GM23248 (cell line): ENCODE measurements around the gene COG5. TPM values are rescaled to one million over a fixed set of nuclear protein-coding genes. Genes with fewer than 3 reads are reported as not detected.
"Not testable (repeated sequence)": the region's sequence is repeated elsewhere in the genome, so short reads cannot be mapped to it uniquely, and the experiment has no call there.

Source experiments
- DNase-seq: peaks from one replicate; pipeline ENCODE4 v3.0.0-alpha.2; 2015
- H2AFZ ChIP-seq: fragments of 200-600 bp; sonication (generic); 2 replicates; pipeline ENCODE4 v1.6.1; 2016; ENCODE audit warnings: antibody characterized with exemption
- H3F3A ChIP-seq: fragments of 200-600 bp; sonication (generic); 2 replicates; pipeline ENCODE4 v1.6.1; 2016; ENCODE audit warnings: mild to moderate bottlenecking, antibody characterized with exemption, mixed run types; ENCODE audit not compliant: insufficient read depth
- H3K27ac ChIP-seq: fragments of 200-600 bp; sonication (generic); 2 replicates; pipeline ENCODE4 v1.5.1; 2016; ENCODE audit warnings: mild to moderate bottlenecking
- H3K27me3 ChIP-seq: fragments of 200-600 bp; sonication (generic); replicated peaks from 2 replicates; pipeline ENCODE4 v1.6.1; 2016; ENCODE audit warnings: mild to moderate bottlenecking; ENCODE audit not compliant: insufficient read depth
- H3K36me3 ChIP-seq: fragments of 200-600 bp; sonication (generic); 2 replicates; pipeline ENCODE4 v1.6.1; 2016; ENCODE audit warnings: low read depth, mild to moderate bottlenecking
- H3K4me1 ChIP-seq: fragments of 200-600 bp; sonication (generic); 2 replicates; pipeline ENCODE4 v1.6.1; 2016; ENCODE audit warnings: mild to moderate bottlenecking; ENCODE audit not compliant: insufficient read depth
- H3K4me2 ChIP-seq: fragments of 200-600 bp; sonication (generic); one replicate; pipeline ENCODE4 v1.6.1; 2016; ENCODE audit warnings: mild to moderate bottlenecking; ENCODE audit not compliant: unreplicated experiment
- H3K4me3 ChIP-seq: fragments of 200-600 bp; sonication (generic); 2 replicates; pipeline ENCODE4 v1.5.1; 2016; ENCODE audit warnings: mild to moderate bottlenecking
- H3K79me2 ChIP-seq: fragments of 200-600 bp; sonication (generic); 2 replicates; pipeline ENCODE4 v1.6.1; 2016; ENCODE audit warnings: mild to moderate bottlenecking; ENCODE audit not compliant: insufficient read depth
- H3K9ac ChIP-seq: fragments of 200-600 bp; sonication (generic); 2 replicates; pipeline ENCODE4 v1.6.1; 2016; ENCODE audit warnings: mild to moderate bottlenecking
- H3K9me2 ChIP-seq: fragments of 200-600 bp; sonication (generic); 2 replicates; pipeline ENCODE4 v1.6.1; 2016; ENCODE audit warnings: mixed run types, mild to moderate bottlenecking, moderate library complexity; ENCODE audit not compliant: insufficient read depth
- H3K9me3 ChIP-seq: fragments of 200-600 bp; sonication (generic); one replicate; pipeline ENCODE4 v1.6.1; 2017; ENCODE audit warnings: low read depth
- H4K20me1 ChIP-seq: fragments of 200-600 bp; sonication (generic); 2 replicates; pipeline ENCODE4 v1.6.0; 2016; ENCODE audit not compliant: insufficient read depth
- EZH2 ChIP-seq: fragments of 200-600 bp; sonication (generic); IDR thresholded peaks from 2 replicates; pipeline ENCODE4 v1.6.1; 2018; ENCODE audit warnings: antibody characterized with exemption, mild to moderate bottlenecking; ENCODE audit not compliant: insufficient read depth, poor library complexity, severe bottlenecking
- EZH2phosphoT487 ChIP-seq: fragments of 200-600 bp; sonication (generic); IDR thresholded peaks from 2 replicates; pipeline ENCODE4 v1.6.1; 2018; ENCODE audit warnings: antibody characterized with exemption, moderate library complexity, mild to moderate bottlenecking, low read depth; ENCODE audit not compliant: insufficient read depth
- WGBS, 2 experiments: methylation state at CpG; one replicate each; pipeline ENCODE4 v1.1.6; 2015 to 2017; ENCODE audit warnings: low lambda C conversion rate in 2 of 2, low coverage in 1 of 2; ENCODE audit errors: missing lambda C conversion rate in 2 of 2; 5-methylcytosine and 5-hydroxymethylcytosine counted together
- in situ Hi-C: fragments of 300-500 bp; cut with MboI; formaldehyde crosslinking; loops from 2 replicates; pipeline ENCODE4 v1.15.0; 2020
- polyA plus RNA-seq: library from polyadenylated mRNA; unstranded; fragments of >200 nt; fragmentation: Nextera tagmentation; extraction: Ambion mirVana; gene quantifications from 2 replicates; pipeline ENCODE4 v1.2.1, GENCODE V29; 2016
- total RNA-seq: library from RNA; depleted of rRNA; stranded (reverse); fragments of >200 nt; shearing (Covaris generic); gene quantifications from 2 replicates; pipeline ENCODE4 v1.2.3, GENCODE V29; 2014

COG5 gene
- total and polyA plus RNA-seq, 2 experiments from 2014 or later = 20.7 to 26.0 TPM

- Histone ChIP-seq H4K20me1 (0 out of 2 replicates have a peak, but pooled peaks cover 4% of the 10 kb centered on the region), H3K79me2 (peaks cover 65% of the 10 kb centered on the region), H3K9me2 (no peaks in the 10 kb centered on the region), H3K9ac (no peak overlapping the region), H3K27ac (no peak overlapping the region), H3K27me3 (no peaks in the 10 kb centered on the region), H3K4me2 (no peak overlapping the region), H3K4me3 (no peak overlapping the region), H3K9me3 (no peaks in the 10 kb centered on the region), H3K36me3 (peaks cover 10% of the 10 kb centered on the region), H3F3A (no peaks in the 10 kb centered on the region), H2AFZ (no peak overlapping the region), H3K4me1 (no peaks in the 10 kb centered on the region)
- WGBS, 2 experiments = 77 to 92% methylated on average over 2 of the region's 2 CpGs
- TF ChIP-seq EZH2 = no peak
- TF ChIP-seq EZH2phosphoT487 = no peak
- in situ Hi-C loops = no loop called here
- DNase-seq = no peak
Measured at GRCh38 chr7:107538001-107538400, 25.7 kb downstream of the COG5 start.

GRCh38 chr7:107537228-107537627 is 26.5 kb downstream of the COG5 start:
- H3K9me3 ChIP-seq, in situ Hi-C loops, H2AFZ ChIP-seq, DNase-seq, H3K36me3 ChIP-seq, H4K20me1 ChIP-seq, H3K27ac ChIP-seq, H3K4me1 ChIP-seq, H3K4me3 ChIP-seq, H3F3A ChIP-seq, H3K4me2 ChIP-seq, H3K9ac ChIP-seq, H3K9me2 ChIP-seq, H3K27me3 ChIP-seq: not testable (repeated sequence)
- 79 to 80% methylated on average over 4 of the region's 4 CpGs for WGBS, 2 experiments
- peaks cover 59% of the 10 kb centered on the region for H3K79me2 ChIP-seq

- in situ Hi-C loops = no loop called here
- no peak for DNase-seq
- H3K4me1 ChIP-seq = no peaks in the 10 kb centered on the region
- no peaks in the 10 kb centered on the region for H3F3A ChIP-seq
- no peak overlapping the region for H3K9ac ChIP-seq
- peaks cover 10% of the 10 kb centered on the region for H3K36me3 ChIP-seq
- H3K9me2 ChIP-seq = no peaks in the 10 kb centered on the region
- H3K27ac ChIP-seq = no peak overlapping the region
- TF ChIP-seq EZH2phosphoT487 = no peak
- no peak overlapping the region for H3K4me2 ChIP-seq
- H3K79me2 ChIP-seq = peaks cover 57% of the 10 kb centered on the region
- H3K4me3 ChIP-seq = no peak overlapping the region
- no peak overlapping the region for H2AFZ ChIP-seq
- no peaks in the 10 kb centered on the region for H3K27me3 ChIP-seq
- H3K9me3 ChIP-seq = no peaks in the 10 kb centered on the region
- 0 out of 2 replicates have a peak, but pooled peaks cover 4% of the 10 kb centered on the region for H4K20me1 ChIP-seq
Measured at GRCh38 chr7:107534139-107534538, 29.6 kb downstream of the COG5 start.

- Histone ChIP-seq H3F3A (peaks cover 7% of the 10 kb centered on the region; the same call in 1 of the 2 replicates), H3K4me1 (peaks cover 8% of the 10 kb centered on the region), H3K27me3 (no peaks in the 10 kb centered on the region), H3K79me2 (peaks cover 39% of the 10 kb centered on the region), H3K9ac (no peak overlapping the region), H4K20me1 (0 out of 2 replicates have a peak, but pooled peaks cover 3% of the 10 kb centered on the region), H3K4me2 (no peak overlapping the region), H3K9me2 (no peaks in the 10 kb centered on the region), H3K27ac (no peak overlapping the region), H3K4me3 (no peak overlapping the region), H3K36me3 (0 out of 2 replicates have a peak, but pooled peaks cover 5% of the 10 kb centered on the region), H3K9me3 (no peaks in the 10 kb centered on the region), H2AFZ (no peak overlapping the region)
- in situ Hi-C loops = no loop called here
- DNase-seq = no peak
- no peak for TF ChIP-seq EZH2phosphoT487
- no peak for TF ChIP-seq EZH2
Measured at GRCh38 chr7:107530751-107531150, 33.0 kb downstream of the COG5 start.

GRCh38 chr7:107528461-107528860 is 35.3 kb downstream of the COG5 start:
- no peaks in the 10 kb centered on the region for H3K9me2 ChIP-seq

More at GRCh38 chr7:107528461-107528860, 35.3 kb downstream of the COG5 start:
- H3K9ac ChIP-seq = no peak overlapping the region
- no peak overlapping the region for H3K4me3 ChIP-seq
- H3K27ac ChIP-seq = no peak overlapping the region
- DNase-seq = peak; percentile 64
- TF ChIP-seq EZH2 = no peak
- no peak for TF ChIP-seq EZH2phosphoT487
- H3K9me3 ChIP-seq = no peaks in the 10 kb centered on the region
- peaks cover 7% of the 10 kb centered on the region; the same call in 1 of the 2 replicates for H3F3A ChIP-seq
- no peaks in the 10 kb centered on the region for H3K27me3 ChIP-seq
- peak overlapping the region; percentile 23 for H3K4me2 ChIP-seq
- H3K4me1 ChIP-seq = peaks cover 8% of the 10 kb centered on the region
- H2AFZ ChIP-seq = no peak overlapping the region
- H4K20me1 ChIP-seq = no peaks in the 10 kb centered on the region
- H3K36me3 ChIP-seq = 0 out of 2 replicates have a peak, but pooled peaks cover 7% of the 10 kb centered on the region
- H3K79me2 ChIP-seq = peaks cover 16% of the 10 kb centered on the region
- in situ Hi-C loops = no loop called here
